ENCODE results near the gene OR2A2. TPM values are rescaled to one million over a fixed set of nuclear protein-coding genes. Genes with fewer than 3 reads are reported as not detected.

OR2A2 gene
- total and polyA plus RNA-seq, 9 of the 15 experiments (the other 6 are each of a cell fraction or from before 2014, with no cell fraction given) = not detected

DNA sequence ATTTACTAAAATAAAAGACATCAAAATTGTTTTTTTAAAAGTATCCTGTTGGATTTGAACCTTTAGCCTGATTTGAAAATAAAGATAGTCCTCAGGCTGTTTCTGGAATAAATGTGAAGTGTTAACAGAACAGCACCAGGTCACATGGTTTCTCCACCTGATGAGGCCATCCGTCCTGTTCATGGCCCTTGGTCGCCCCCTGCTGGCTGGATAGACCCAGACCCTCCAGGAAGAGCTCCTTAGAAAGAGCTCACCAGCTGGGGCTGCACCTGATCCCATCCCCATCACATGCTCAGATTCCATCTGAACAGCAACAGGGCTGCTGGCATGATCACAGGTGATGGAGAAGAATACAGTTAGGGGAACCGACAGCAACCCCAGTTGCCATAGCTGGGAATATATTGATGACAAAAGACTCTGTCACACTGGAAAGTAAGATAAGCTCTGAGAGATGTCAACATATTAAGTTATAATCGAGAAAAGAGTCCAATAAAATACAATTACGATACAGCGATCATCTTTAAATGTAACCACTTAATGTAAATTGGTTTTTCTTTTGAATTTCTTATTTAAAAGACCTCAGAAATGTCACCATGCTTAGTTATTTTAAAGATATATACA is 18.4 kb downstream of the OR2A2 start (continued):
- no peak for TF ChIP-seq TSC22D4 (tag; IDR thresholded peaks at IDR 0.05)
- TF ChIP-seq, protein P1, sequence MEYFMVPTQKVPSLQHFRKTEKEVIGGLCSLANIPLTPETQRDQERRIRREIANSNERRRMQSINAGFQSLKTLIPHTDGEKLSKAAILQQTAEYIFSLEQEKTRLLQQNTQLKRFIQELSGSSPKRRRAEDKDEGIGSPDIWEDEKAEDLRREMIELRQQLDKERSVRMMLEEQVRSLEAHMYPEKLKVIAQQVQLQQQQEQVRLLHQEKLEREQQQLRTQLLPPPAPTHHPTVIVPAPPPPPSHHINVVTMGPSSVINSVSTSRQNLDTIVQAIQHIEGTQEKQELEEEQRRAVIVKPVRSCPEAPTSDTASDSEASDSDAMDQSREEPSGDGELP (CRISPR knock-in tag; IDR thresholded peaks at IDR 0.05; ENCODE audit: borderline replicate concordance) = peak; percentile 91
- no peak for TF ChIP-seq KDM1A (IDR thresholded peaks at IDR 0.05)
- no peak for TF ChIP-seq ZNF384 (IDR thresholded peaks at IDR 0.05; ENCODE audit: low read depth, low read length)
- TF ChIP-seq ZNF232 (CRISPR knock-in tag; IDR thresholded peaks at IDR 0.05) = no peak
- TF ChIP-seq KDM2B (CRISPR knock-in tag; IDR thresholded peaks at IDR 0.05) = no peak
- TF ChIP-seq ZSCAN32 (CRISPR knock-in tag; IDR thresholded peaks at IDR 0.05) = no peak
- TF ChIP-seq XRCC5 (IDR thresholded peaks at IDR 0.05; ENCODE audit: low read depth, low read length) = 0 out of 2 replicates have a peak, but pooled peaks have one; percentile 34
- no peak for TF ChIP-seq KAT2B (IDR thresholded peaks at IDR 0.05; ENCODE audit: low read depth, low read length)
- TF ChIP-seq ARID3B (CRISPR knock-in tag; IDR thresholded peaks at IDR 0.05; ENCODE audit: borderline replicate concordance) = no peak
- no peak for TF ChIP-seq SRSF1 (IDR thresholded peaks at IDR 0.05; ENCODE audit: low read depth, low read length)
- no peak for TF ChIP-seq DMBX1 (CRISPR knock-in tag; IDR thresholded peaks at IDR 0.05; ENCODE audit: borderline replicate concordance)
- TF ChIP-seq USF2 (CRISPR knock-in tag; IDR thresholded peaks at IDR 0.05) = peak; percentile 90
- no peak for TF ChIP-seq ZC3H11A (IDR thresholded peaks at IDR 0.05; ENCODE audit: low read depth, low read length)
- TF ChIP-seq BHLHE40 (IDR thresholded peaks at IDR 0.05; ENCODE audit: low read length) = 0 out of 2 replicates have a peak, but pooled peaks have one; percentile 18
- no peak for TF ChIP-seq ZZZ3 (IDR thresholded peaks at IDR 0.05)
- TF ChIP-seq RCOR1 (IDR thresholded peaks at IDR 0.05; ENCODE audit: borderline replicate concordance in 1 of 2, low read depth in 2 of 2, low read length in 2 of 2) = peak in 1 of 2 experiments; percentile 62; a peak in 2 of 4 replicates
- TF ChIP-seq, protein P2, sequence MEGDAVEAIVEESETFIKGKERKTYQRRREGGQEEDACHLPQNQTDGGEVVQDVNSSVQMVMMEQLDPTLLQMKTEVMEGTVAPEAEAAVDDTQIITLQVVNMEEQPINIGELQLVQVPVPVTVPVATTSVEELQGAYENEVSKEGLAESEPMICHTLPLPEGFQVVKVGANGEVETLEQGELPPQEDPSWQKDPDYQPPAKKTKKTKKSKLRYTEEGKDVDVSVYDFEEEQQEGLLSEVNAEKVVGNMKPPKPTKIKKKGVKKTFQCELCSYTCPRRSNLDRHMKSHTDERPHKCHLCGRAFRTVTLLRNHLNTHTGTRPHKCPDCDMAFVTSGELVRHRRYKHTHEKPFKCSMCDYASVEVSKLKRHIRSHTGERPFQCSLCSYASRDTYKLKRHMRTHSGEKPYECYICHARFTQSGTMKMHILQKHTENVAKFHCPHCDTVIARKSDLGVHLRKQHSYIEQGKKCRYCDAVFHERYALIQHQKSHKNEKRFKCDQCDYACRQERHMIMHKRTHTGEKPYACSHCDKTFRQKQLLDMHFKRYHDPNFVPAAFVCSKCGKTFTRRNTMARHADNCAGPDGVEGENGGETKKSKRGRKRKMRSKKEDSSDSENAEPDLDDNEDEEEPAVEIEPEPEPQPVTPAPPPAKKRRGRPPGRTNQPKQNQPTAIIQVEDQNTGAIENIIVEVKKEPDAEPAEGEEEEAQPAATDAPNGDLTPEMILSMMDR (IDR thresholded peaks at IDR 0.05 in 2 of 3, conservative IDR thresholded peaks at IDR 0.05 in 1 of 3; ENCODE audit: insufficient read depth in 2 of 3, low read depth in 1 of 3, low read length in 3 of 3) = peak; percentile 91 to 97 (median 95)
- no peak for TF ChIP-seq E2F4 (CRISPR knock-in tag; IDR thresholded peaks at IDR 0.05; ENCODE audit: low read depth)
- peak; percentile 62; the same call in 1 of the 2 replicates for TF ChIP-seq TOE1 (IDR thresholded peaks at IDR 0.05; ENCODE audit: borderline replicate concordance)
- no peak for TF ChIP-seq TOE1 (CRISPR knock-in tag; IDR thresholded peaks at IDR 0.05; ENCODE audit: borderline replicate concordance, low read depth)
- TF ChIP-seq PML (IDR thresholded peaks at IDR 0.05; ENCODE audit: low read length) = no peak

All from K562 (cell line).